Mesenteric fat pad (tissue), 1 donor: Measurements from ENCODE around the gene PSEN1. TPM values are rescaled to one million over a fixed set of nuclear protein-coding genes. Genes with fewer than 3 reads are reported as not detected.

Source experiments
- DNase-seq: peaks from one replicate; pipeline ENCODE4 v3.0.0-alpha.2; 2020; ENCODE audit warnings: low spot score
- total RNA-seq: library from RNA; stranded (reverse); fragmentation: NEBNext Ultra II Directional; extraction: Animal tissue kit (Norgen Biotek cat#: 25700); gene quantifications from one replicate; pipeline ENCODE4 v1.2.1, GENCODE V29; 2021
- donor health status: DM: yes; HTN: yes; CAD: no.

Gene PSEN1
- total RNA-seq, 1 donor from 2014 or later, result 55.3 TPM

GRCh38 chr14:73267474-73267873 lies 131.2 kb downstream of the PSEN1 start:
- peak; percentile 67 for DNase-seq

GRCh38 chr14:73269729-73270531 lies 133.6 kb downstream of the PSEN1 start:
- no peak for DNase-seq

GRCh38 chr14:73272393-73272792 lies 136.1 kb downstream of the PSEN1 start:
- DNase-seq, result no peak

Other genes starting within 250 kb of the PSEN1 start
- 0.64 TPM for gene DPF3, start 242.4 kb upstream of the PSEN1 start, total RNA-seq
- gene DCAF4, start 210.0 kb upstream of the PSEN1 start, total RNA-seq, result 18.9 TPM
- 15.5 TPM for gene ZFYVE1, start 109.4 kb upstream of the PSEN1 start, total RNA-seq
- gene RBM25, start 78.0 kb upstream of the PSEN1 start, total RNA-seq, result 76.5 TPM
- gene PAPLN, start 101.0 kb downstream of the PSEN1 start, total RNA-seq, result 6.4 TPM